Measurements from ENCODE around the gene YKT6.

The YKT6 gene

GRCh38 chr7:44220358-44221112, 19.8 kb downstream of the YKT6 start:
- ChIA-PET CTCF (interaction anchor here (1.2 to 1.3 kb wide), 2 partner anchors 21 to 255 kb away, joined by 3 to 4 read pairs; no protein-coding TSS in a partner anchor), POLR2A (no interaction called here)
- no peak overlapping the region for H3K4me3 ChIP-seq (ENCODE audit: low read depth, low read length)
- no peak for TF ChIP-seq CTCF (IDR thresholded peaks at IDR 0.05; ENCODE audit: insufficient read depth, low read length, missing control alignments)
- DNase-seq (ENCODE audit: low read depth, low spot score) = no peak

- POLR2A ChIA-PET = no interaction called here
- CTCF ChIA-PET = interaction anchor here (1.2 to 1.3 kb wide), 2 partner anchors 21 to 255 kb away, joined by 3 to 4 read pairs; no protein-coding TSS in a partner anchor
- no peak for DNase-seq (ENCODE audit: low read depth, low spot score)
- TF ChIP-seq CTCF (IDR thresholded peaks at IDR 0.05; ENCODE audit: insufficient read depth, low read length, missing control alignments) = peak; percentile 29
- H3K4me3 ChIP-seq (ENCODE audit: low read depth, low read length) = no peak overlapping the region
These were observed 20.5 kb downstream of the YKT6 start for GRCh38 chr7:44221231-44221791.

DNA sequence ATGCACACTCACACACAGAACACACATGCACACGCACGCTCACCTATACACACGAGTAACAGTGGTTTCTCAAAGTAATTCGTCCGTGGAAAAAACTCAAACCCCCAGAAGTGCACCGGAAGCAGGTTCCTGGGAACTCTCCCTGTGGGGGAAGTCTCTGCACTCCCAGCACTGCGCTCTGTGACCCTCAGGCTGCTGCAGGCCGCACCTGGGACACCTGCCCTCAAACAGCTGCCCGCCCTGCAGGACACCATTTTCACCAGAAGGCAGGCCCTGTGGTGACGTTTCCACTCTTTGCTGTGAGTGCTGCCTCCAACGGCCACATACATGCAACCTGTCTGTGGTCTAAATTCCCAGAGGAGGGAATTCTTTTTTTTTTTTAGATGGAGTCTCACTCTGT, 21.3 kb downstream of the YKT6 start:
- ChIA-PET CTCF (interaction anchor here (2.3 kb wide), 1 partner anchor 20 kb away, joined by 14 read pairs; no protein-coding TSS in a partner anchor), POLR2A (no interaction called here)

DNA sequence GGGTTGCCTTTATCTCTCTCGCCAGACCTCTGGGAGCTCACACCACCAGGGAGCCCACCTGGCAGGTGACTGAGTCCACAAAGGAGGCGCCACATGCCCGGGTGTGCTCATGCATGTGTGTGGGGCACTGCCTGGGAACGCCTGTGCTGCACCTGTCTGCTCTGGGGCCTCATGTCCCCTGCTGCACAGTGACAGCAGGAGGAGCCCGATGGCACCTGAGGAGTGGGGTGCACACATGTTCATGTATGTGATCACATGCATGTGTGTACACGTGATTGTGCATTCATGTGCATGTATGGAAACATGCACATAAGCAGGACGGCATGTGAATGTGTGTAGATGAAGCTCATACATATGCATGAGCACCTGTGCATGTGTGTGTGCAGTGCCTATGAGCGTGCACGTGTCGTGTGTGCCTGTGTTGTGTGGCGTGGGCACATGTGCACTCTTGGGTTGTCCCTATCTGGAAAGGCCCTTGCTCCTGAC, 22.0 kb downstream of the YKT6 start:
- no peak overlapping the region for H3K4me3 ChIP-seq (ENCODE audit: low read depth, low read length)
- ChIA-PET POLR2A (no interaction called here), CTCF (interaction anchor here (1.4 to 2.3 kb wide), 2 partner anchors 8 to 19 kb away, joined by 5 to 14 read pairs; no protein-coding TSS in a partner anchor)
- no peak for TF ChIP-seq CTCF (IDR thresholded peaks at IDR 0.05; ENCODE audit: insufficient read depth, low read length, missing control alignments)
- no peak for DNase-seq (ENCODE audit: low read depth, low spot score)

More for the DNA sequence above, 21.3 kb downstream of the YKT6 start:
- no peak for TF ChIP-seq CTCF (IDR thresholded peaks at IDR 0.05; ENCODE audit: insufficient read depth, low read length, missing control alignments)
- DNase-seq (ENCODE audit: low read depth, low spot score) = no peak
- no peak overlapping the region for H3K4me3 ChIP-seq (ENCODE audit: low read depth, low read length)

DNA sequence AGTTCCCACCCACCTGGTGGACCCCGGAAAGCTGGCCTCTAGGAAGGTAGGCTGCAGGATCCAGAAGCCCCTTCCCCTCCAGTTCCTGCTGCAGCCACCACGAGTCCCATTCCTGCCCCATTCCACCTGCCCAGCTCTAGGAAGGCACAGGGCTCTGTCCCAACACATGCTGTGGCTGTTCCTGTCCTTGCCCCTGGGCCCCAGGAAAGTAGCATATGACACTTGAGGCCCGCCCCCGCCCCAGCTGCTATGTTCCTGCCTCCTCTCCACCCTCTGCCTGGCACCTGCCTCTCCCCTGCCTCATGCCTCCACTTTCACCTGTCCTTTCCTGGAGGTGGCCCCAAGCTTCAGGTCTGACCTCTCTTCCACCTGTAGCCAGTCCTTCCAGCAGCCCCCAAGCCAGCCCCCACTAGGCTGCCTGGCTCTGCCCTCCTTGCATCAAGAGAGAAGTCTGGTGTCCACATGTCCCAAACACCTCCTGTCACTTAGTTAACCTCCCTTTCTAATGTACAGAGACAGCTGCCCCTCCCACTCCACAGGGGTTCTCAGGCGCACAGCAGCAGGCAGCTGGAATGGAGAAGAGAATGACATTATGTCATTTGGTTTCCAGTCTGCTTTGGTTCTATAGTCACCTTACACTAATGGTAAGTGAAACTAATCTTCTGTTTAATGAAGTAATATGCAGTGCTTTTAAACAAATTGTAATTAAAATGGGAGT, 22.7 kb downstream of the YKT6 start:
- DNase-seq (ENCODE audit: low read depth, low spot score) = no peak
- no peak for TF ChIP-seq CTCF (IDR thresholded peaks at IDR 0.05; ENCODE audit: insufficient read depth, low read length, missing control alignments)
- ChIA-PET POLR2A (no interaction called here), CTCF (interaction anchor here (1.4 to 2.3 kb wide), 2 partner anchors 9 to 18 kb away, joined by 5 to 14 read pairs; no protein-coding TSS in a partner anchor)
- no peak overlapping the region for H3K4me3 ChIP-seq (ENCODE audit: low read depth, low read length)
